Fibroblast of skin of left biceps (primary cell): ENCODE results near the gene C4orf17.

Experiments used
- DNase-seq, 2 experiments: peaks; one replicate each; pipeline ENCODE4 v3.0.0-alpha.2; 2013; ENCODE audit warnings: low read depth in 2 of 2

The C4orf17 gene

GRCh38 chr4:99536848-99537247 is 26.0 kb downstream of the C4orf17 start:
- DNase-seq = no peak

- no peak for DNase-seq
These were observed 26.9 kb downstream of the C4orf17 start for GRCh38 chr4:99537674-99538073.

- DNase-seq = no peak
These were observed 29.6 kb downstream of the C4orf17 start for GRCh38 chr4:99540277-99540939.

- no peak for DNase-seq
These were observed 42.1 kb downstream of the C4orf17 start for GRCh38 chr4:99552872-99553271.

GRCh38 chr4:99563310-99564186 is 52.7 kb downstream of the C4orf17 start, which contains the start of gene TRMT10A:
Gene TRMT10A, minus strand, starts transcription at chr4:99564039. Its CDS starts 4,701 bp downstream, at chr4:99559338.
- peak; percentile 95 to 96 for DNase-seq

- no peak for DNase-seq
These were observed 54.1 kb downstream of the C4orf17 start for GRCh38 chr4:99564921-99565320.

GRCh38 chr4:99571883-99572282 is 61.1 kb downstream of the C4orf17 start:
- DNase-seq = no peak

- no peak for DNase-seq
These were observed 61.9 kb downstream of the C4orf17 start for GRCh38 chr4:99572527-99573240.

- DNase-seq = no peak
These were observed 63.0 kb downstream of the C4orf17 start for GRCh38 chr4:99573735-99574368.

GRCh38 chr4:99574530-99575324 is 63.9 kb downstream of the C4orf17 start, which contains the start of gene MTTP:
Gene MTTP, plus strand, starts transcription at chr4:99574824. Its CDS starts 86 bp downstream, at chr4:99574910.
- DNase-seq = no peak

- no peak for DNase-seq
These were observed 67.9 kb downstream of the C4orf17 start for GRCh38 chr4:99578714-99579113.

- DNase-seq = no peak
These were observed 74.7 kb downstream of the C4orf17 start for GRCh38 chr4:99585516-99585915.

GRCh38 chr4:99586322-99586721 is 75.5 kb downstream of the C4orf17 start:
- DNase-seq = no peak

GRCh38 chr4:99586797-99587196 is 76.0 kb downstream of the C4orf17 start:
- DNase-seq = no peak

GRCh38 chr4:99587309-99587708 is 76.5 kb downstream of the C4orf17 start:
- DNase-seq = no peak

GRCh38 chr4:99587803-99588202 is 77.0 kb downstream of the C4orf17 start:
- no peak for DNase-seq

- no peak for DNase-seq
These were observed 80.9 kb downstream of the C4orf17 start for GRCh38 chr4:99591757-99592156.
